ENCODE results near the gene ERC1.

- TF ChIP-seq GATA2 (IDR thresholded peaks at IDR 0.05; ENCODE audit: low read depth, low read length) = no peak
- TF ChIP-seq GATA3 (IDR thresholded peaks at IDR 0.05; ENCODE audit: low read depth, low read length) = no peak
Observed at GRCh38 chr12:1435456-1435855, 444.4 kb downstream of the ERC1 start.
